HepG2 (cell line): ENCODE data around the gene SLC22A7. TPM values are rescaled to one million over a fixed set of nuclear protein-coding genes. Genes with fewer than 3 reads are reported as not detected.

ENCODE experiments used
- MTF2 ChIP-seq: sonication (generic); formaldehyde crosslinking; IDR thresholded peaks from 2 replicates; pipeline ENCODE4 v1.5.0; 2020; ENCODE audit warnings: missing genetic modification reagents, borderline replicate concordance
- TSC22D2 ChIP-seq: sonication (generic); formaldehyde crosslinking; IDR thresholded peaks from 2 replicates; pipeline ENCODE4 v1.5.1; 2020; ENCODE audit warnings: missing genetic modification reagents, mild to moderate bottlenecking, borderline replicate concordance
- ZMAT3 ChIP-seq: sonication (generic); formaldehyde crosslinking; conservative IDR thresholded peaks from 2 replicates; pipeline ENCODE4 v1.7.0; 2021; ENCODE audit warnings: missing genetic modification reagents
- ZNF788 ChIP-seq: sonication (generic); formaldehyde crosslinking; IDR thresholded peaks from 2 replicates; pipeline ENCODE4 v1.5.0; 2020; ENCODE audit warnings: mild to moderate bottlenecking, missing genetic modification reagents, borderline replicate concordance
- polyA plus RNA-seq, 8 experiments: library from polyadenylated mRNA; depleted of rRNA in 3 of 8; stranded (reverse) in 7 of 8; unstranded in 1 of 8; fragments of >200 nt; fragmentation: Illumina TruSeq in 4 of 8; extraction: Trizol in 4 of 8; gene quantifications; 2 replicates each; pipeline versions ENCODE4 v1.2.1 to v1.2.3, GENCODE V29; 2011 to 2016; ENCODE audit warnings: low read depth in 4 of 8, missing spikeins in 1 of 8, mixed read lengths in 1 of 8; ENCODE audit not compliant: insufficient read depth in 1 of 8
- total RNA-seq, 5 experiments: library from RNA; depleted of rRNA; stranded (reverse); fragments of >200 nt; fragmentation: Illumina TruSeq; extraction: Trizol; gene quantifications; 2 replicates each; pipeline ENCODE4 v1.2.3, GENCODE V29; 2016; ENCODE audit warnings: low read depth in 1 of 5
- TF ChIP-seq, protein P1 (sequence below): sonication (generic); formaldehyde crosslinking; IDR thresholded peaks from 2 replicates; pipeline ENCODE4 v1.4.0; 2020; ENCODE audit warnings: missing genetic modification reagents
- TF ChIP-seq, protein P2 (sequence below): fragments of 450-650 bp; IDR thresholded peaks from 2 replicates; pipeline ENCODE4 v1.6.1; 2017; ENCODE audit warnings: mild to moderate bottlenecking
- TF ChIP-seq, protein P3 (sequence below): sonication (generic); formaldehyde crosslinking; IDR thresholded peaks from 2 replicates; pipeline ENCODE4 v1.8.1; 2023; ENCODE audit warnings: mild to moderate bottlenecking, inconsistent platforms, moderate library complexity, missing genetic modification reagents, borderline replicate concordance
- TF ChIP-seq, protein P4 (sequence below): sonication (generic); formaldehyde crosslinking; IDR thresholded peaks from 2 replicates; pipeline ENCODE4 v1.5.0; 2020; ENCODE audit warnings: mild to moderate bottlenecking, missing genetic modification reagents

SLC22A7 gene
- total and polyA plus RNA-seq, 2 of the 13 experiments (the other 11 are each of a cell fraction or from before 2014, with no cell fraction given): 5.3 to 22.6 TPM

DNA sequence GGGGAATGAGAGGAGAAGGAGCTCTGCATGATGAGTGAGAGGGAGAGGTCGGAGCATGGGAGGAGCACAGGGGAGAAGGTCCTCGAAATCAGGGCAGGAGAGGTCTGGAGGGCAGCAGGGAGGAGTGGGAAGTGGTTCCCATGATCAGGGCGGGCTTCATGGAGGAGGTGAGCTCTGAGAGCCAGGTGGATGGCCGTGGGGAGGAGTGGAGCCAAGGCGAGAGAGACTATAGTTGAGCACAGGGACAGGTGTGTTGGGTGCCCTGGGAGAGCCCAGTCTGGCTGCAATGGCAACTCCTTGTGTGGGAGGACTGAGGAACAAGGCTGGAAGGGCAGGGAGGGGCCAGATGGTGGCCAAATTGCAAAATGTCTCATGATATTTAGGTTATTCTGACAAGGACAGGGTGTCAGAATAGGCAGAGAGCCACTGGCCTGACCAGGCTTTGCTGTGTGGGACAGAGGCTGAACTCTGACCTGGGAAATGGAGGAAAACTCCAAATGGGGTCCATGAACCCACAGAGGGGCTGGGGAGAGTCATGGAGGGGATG is 33.4 kb upstream of the SLC22A7 start (continued):
- TF ChIP-seq, protein P1, sequence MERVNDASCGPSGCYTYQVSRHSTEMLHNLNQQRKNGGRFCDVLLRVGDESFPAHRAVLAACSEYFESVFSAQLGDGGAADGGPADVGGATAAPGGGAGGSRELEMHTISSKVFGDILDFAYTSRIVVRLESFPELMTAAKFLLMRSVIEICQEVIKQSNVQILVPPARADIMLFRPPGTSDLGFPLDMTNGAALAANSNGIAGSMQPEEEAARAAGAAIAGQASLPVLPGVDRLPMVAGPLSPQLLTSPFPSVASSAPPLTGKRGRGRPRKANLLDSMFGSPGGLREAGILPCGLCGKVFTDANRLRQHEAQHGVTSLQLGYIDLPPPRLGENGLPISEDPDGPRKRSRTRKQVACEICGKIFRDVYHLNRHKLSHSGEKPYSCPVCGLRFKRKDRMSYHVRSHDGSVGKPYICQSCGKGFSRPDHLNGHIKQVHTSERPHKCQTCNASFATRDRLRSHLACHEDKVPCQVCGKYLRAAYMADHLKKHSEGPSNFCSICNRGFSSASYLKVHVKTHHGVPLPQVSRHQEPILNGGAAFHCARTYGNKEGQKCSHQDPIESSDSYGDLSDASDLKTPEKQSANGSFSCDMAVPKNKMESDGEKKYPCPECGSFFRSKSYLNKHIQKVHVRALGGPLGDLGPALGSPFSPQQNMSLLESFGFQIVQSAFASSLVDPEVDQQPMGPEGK (CRISPR knock-in tag): no peak
- TF ChIP-seq ZNF788 (CRISPR knock-in tag) (no peak), TSC22D2 (CRISPR knock-in tag) (no peak), MTF2 (CRISPR knock-in tag) (no peak), ZMAT3 (no peak)
- TF ChIP-seq, protein P2, sequence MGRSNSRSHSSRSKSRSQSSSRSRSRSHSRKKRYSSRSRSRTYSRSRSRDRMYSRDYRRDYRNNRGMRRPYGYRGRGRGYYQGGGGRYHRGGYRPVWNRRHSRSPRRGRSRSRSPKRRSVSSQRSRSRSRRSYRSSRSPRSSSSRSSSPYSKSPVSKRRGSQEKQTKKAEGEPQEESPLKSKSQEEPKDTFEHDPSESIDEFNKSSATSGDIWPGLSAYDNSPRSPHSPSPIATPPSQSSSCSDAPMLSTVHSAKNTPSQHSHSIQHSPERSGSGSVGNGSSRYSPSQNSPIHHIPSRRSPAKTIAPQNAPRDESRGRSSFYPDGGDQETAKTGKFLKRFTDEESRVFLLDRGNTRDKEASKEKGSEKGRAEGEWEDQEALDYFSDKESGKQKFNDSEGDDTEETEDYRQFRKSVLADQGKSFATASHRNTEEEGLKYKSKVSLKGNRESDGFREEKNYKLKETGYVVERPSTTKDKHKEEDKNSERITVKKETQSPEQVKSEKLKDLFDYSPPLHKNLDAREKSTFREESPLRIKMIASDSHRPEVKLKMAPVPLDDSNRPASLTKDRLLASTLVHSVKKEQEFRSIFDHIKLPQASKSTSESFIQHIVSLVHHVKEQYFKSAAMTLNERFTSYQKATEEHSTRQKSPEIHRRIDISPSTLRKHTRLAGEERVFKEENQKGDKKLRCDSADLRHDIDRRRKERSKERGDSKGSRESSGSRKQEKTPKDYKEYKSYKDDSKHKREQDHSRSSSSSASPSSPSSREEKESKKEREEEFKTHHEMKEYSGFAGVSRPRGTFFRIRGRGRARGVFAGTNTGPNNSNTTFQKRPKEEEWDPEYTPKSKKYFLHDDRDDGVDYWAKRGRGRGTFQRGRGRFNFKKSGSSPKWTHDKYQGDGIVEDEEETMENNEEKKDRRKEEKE: no peak
- TF ChIP-seq, protein P3, sequence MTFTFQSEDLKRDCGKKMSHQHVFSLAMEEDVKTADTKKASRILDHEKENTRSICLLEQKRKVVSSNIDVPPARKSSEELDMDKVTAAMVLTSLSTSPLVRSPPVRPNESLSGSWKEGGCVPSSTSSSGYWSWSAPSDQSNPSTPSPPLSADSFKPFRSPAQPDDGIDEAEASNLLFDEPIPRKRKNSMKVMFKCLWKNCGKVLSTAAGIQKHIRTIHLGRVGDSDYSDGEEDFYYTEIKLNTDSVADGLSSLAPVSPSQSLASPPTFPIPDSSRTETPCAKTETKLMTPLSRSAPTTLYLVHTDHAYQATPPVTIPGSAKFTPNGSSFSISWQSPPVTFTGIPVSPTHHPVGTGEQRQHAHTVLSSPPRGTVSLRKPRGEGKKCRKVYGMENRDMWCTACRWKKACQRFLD: no peak
- TF ChIP-seq, protein P4, sequence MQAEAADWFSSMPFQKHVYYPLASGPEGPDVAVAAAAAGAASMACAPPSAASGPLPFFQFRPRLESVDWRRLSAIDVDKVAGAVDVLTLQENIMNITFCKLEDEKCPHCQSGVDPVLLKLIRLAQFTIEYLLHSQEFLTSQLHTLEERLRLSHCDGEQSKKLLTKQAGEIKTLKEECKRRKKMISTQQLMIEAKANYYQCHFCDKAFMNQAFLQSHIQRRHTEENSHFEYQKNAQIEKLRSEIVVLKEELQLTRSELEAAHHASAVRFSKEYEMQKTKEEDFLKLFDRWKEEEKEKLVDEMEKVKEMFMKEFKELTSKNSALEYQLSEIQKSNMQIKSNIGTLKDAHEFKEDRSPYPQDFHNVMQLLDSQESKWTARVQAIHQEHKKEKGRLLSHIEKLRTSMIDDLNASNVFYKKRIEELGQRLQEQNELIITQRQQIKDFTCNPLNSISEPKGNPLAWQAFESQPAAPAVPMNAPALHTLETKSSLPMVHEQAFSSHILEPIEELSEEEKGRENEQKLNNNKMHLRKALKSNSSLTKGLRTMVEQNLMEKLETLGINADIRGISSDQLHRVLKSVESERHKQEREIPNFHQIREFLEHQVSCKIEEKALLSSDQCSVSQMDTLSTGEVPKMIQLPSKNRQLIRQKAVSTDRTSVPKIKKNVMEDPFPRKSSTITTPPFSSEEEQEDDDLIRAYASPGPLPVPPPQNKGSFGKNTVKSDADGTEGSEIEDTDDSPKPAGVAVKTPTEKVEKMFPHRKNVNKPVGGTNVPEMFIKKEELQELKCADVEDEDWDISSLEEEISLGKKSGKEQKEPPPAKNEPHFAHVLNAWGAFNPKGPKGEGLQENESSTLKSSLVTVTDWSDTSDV: no peak; the same call in 1 of the 2 replicates
